Neural progenitor cell (in vitro differentiated cells): ENCODE measurements around the gene CEP85. TPM values are rescaled to one million over a fixed set of nuclear protein-coding genes. Genes with fewer than 3 reads are reported as not detected.
A peak's percentile ranks its signal among the peaks of the same experiment; 100 is the strongest.

Experiments used
- DNase-seq: peaks from one replicate; pipeline ENCODE4 v3.0.0-alpha.2; 2016; ENCODE audit warnings: low spot score
- H2AFZ ChIP-seq: fragments of 200-600 bp; sonication (generic); replicated peaks from 2 replicates; pipeline ENCODE4 v1.6.1; 2016; ENCODE audit warnings: antibody characterized with exemption
- H3F3A ChIP-seq: fragments of 200-600 bp; sonication (generic); 2 replicates; pipeline ENCODE4 v1.6.1; 2016; ENCODE audit warnings: antibody characterized with exemption, low read depth
- H3K27ac ChIP-seq: fragments of 200-600 bp; sonication (generic); 2 replicates; pipeline ENCODE4 v1.5.1; 2016; ENCODE audit warnings: mild to moderate bottlenecking
- H3K27me3 ChIP-seq: fragments of 200-600 bp; sonication (generic); 2 replicates; pipeline ENCODE4 v1.6.1; 2016; ENCODE audit warnings: mild to moderate bottlenecking, moderate library complexity
- H3K36me3 ChIP-seq: fragments of 200-600 bp; sonication (generic); 2 replicates; pipeline ENCODE4 v1.5.1; 2016
- H3K4me1 ChIP-seq: fragments of 200-600 bp; sonication (generic); 2 replicates; pipeline ENCODE4 v1.6.1; 2016; ENCODE audit warnings: mixed run types
- H3K4me2 ChIP-seq: fragments of 200-600 bp; sonication (generic); 2 replicates; pipeline ENCODE4 v1.6.1; 2016
- H3K4me3 ChIP-seq: fragments of 200-600 bp; sonication (generic); 2 replicates; pipeline ENCODE4 v1.5.1; 2016
- H3K79me2 ChIP-seq: fragments of 200-600 bp; sonication (generic); 2 replicates; pipeline ENCODE4 v1.6.1; 2016; ENCODE audit warnings: low read depth
- H3K9ac ChIP-seq: fragments of 200-600 bp; sonication (generic); 2 replicates; pipeline ENCODE4 v1.6.1; 2016
- H3K9me3 ChIP-seq: fragments of 200-600 bp; sonication (generic); 2 replicates; pipeline ENCODE4 v1.5.1; 2016; ENCODE audit warnings: low read depth
- H4K20me1 ChIP-seq: fragments of 200-600 bp; sonication (generic); 2 replicates; pipeline ENCODE4 v1.6.1; 2016; ENCODE audit warnings: low read depth
- H3K27ac Mint-ChIP-seq: 3 replicates; pipeline ENCODE4 v1.8.0; 2021; ENCODE audit warnings: mixed read lengths
- H3K27me3 Mint-ChIP-seq: 2 replicates; pipeline ENCODE4 v1.8.0; 2022; ENCODE audit warnings: low read depth, mild to moderate bottlenecking, inconsistent platforms, moderate library complexity, mixed read lengths; ENCODE audit not compliant: insufficient read depth
- H3K36me3 Mint-ChIP-seq: 3 replicates; pipeline ENCODE4 v1.8.0; 2021; ENCODE audit warnings: mixed read lengths
- H3K4me1 Mint-ChIP-seq: 3 replicates; pipeline ENCODE4 v1.8.0; 2021; ENCODE audit warnings: mixed read lengths
- H3K4me3 Mint-ChIP-seq: 3 replicates; pipeline ENCODE4 v1.8.0; 2021; ENCODE audit warnings: mild to moderate bottlenecking, moderate library complexity, mixed read lengths
- H3K9me3 Mint-ChIP-seq: 3 replicates; pipeline ENCODE4 v1.8.0; 2020; ENCODE audit warnings: mixed read lengths
- CTCF ChIP-seq: fragments of 200-600 bp; sonication (generic); IDR thresholded peaks from 2 replicates; pipeline ENCODE4 v1.5.1; 2017; ENCODE audit warnings: antibody characterized with exemption, mild to moderate bottlenecking
- EZH2 ChIP-seq: fragments of 200-600 bp; sonication (generic); IDR thresholded peaks from 2 replicates; pipeline ENCODE4 v1.6.1; 2017; ENCODE audit warnings: antibody characterized with exemption, mild to moderate bottlenecking, moderate library complexity
- EZH2phosphoT487 ChIP-seq: fragments of 200-600 bp; sonication (generic); IDR thresholded peaks from 2 replicates; pipeline ENCODE4 v1.6.1; 2017; ENCODE audit warnings: antibody characterized with exemption
- total RNA-seq: library from RNA; depleted of rRNA; stranded (reverse); fragments of >200 nt; gene quantifications from 2 replicates; pipeline ENCODE4 v1.2.3, GENCODE V29; 2015; ENCODE audit warnings: low replicate concordance

CEP85 gene
- 41.4 and 54.1 TPM in 2 replicates for total RNA-seq

- H4K20me1 ChIP-seq, result peaks cover 30% of the 10 kb centered on the region
- DNase-seq, result peak; percentile 99
- H3K79me2 ChIP-seq, result peaks cover 49% of the 10 kb centered on the region
- H3K9ac ChIP-seq, result peak within 1 kb of the TSS; percentile 61
- H3K27ac ChIP-seq, result peak within 1 kb of the TSS; percentile 11
- Mint-ChIP-seq H3K27ac (peak within 1 kb of the TSS; percentile 20), H3K4me3 (peak within 1 kb of the TSS; percentile 94), H3K36me3 (peaks cover 15% of the 10 kb centered on the region), H3K4me1 (peaks cover 20% of the 10 kb centered on the region), H3K9me3 (peaks cover 2% of the 10 kb centered on the region), H3K27me3 (no peaks in the 10 kb centered on the region)
- H2AFZ ChIP-seq, result peak within 1 kb of the TSS; percentile 86
- no peaks in the 10 kb centered on the region for H3K27me3 ChIP-seq
- TF ChIP-seq EZH2phosphoT487 (no peak), CTCF (peak; percentile 89)
- H3K9me3 ChIP-seq, result no peaks in the 10 kb centered on the region
- H3K4me1 ChIP-seq, result no peaks in the 10 kb centered on the region
- H3K4me2 ChIP-seq, result peak within 1 kb of the TSS; percentile 87
- H3K36me3 ChIP-seq, result no peaks in the 10 kb centered on the region
- H3F3A ChIP-seq, result peaks cover 13% of the 10 kb centered on the region
- H3K4me3 ChIP-seq, result peak within 1 kb of the TSS; percentile 84
These were observed at the start of gene CEP85 for GRCh38 chr1:26233903-26234643. TSS of gene CEP85 (plus strand) at chr1:26234200. CDS start at chr1:26239784, 5,584 bp downstream.

DNA sequence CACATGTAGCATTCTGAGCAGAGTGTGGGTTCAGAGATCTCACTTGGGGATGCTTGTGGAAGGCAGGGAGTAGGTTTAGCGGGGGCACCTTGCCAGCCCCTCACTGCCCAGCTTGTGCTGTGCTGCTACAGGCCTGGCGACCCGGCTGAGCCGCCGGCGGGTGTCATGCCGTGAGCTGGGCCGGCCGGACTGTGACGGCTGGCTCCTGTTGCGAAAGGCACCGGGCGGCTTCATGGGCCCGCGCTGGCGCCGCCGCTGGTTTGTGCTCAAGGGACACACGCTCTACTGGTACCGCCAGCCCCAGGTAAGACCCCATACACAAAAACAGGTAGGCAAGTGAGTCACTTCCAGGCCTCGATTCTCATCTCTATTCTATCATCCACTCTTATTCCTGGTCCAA is 49.1 kb upstream of the CEP85 start:
- Mint-ChIP-seq H3K9me3 (peaks cover 4% of the 10 kb centered on the region), H3K27me3 (peaks cover 12% of the 10 kb centered on the region), H3K27ac (no peak overlapping the region), H3K4me1 (peaks cover 15% of the 10 kb centered on the region), H3K4me3 (no peak overlapping the region), H3K36me3 (peaks cover 2% of the 10 kb centered on the region)
- no peak overlapping the region for H3K4me3 ChIP-seq
- H3K36me3 ChIP-seq, result no peaks in the 10 kb centered on the region
- no peak for DNase-seq
- no peaks in the 10 kb centered on the region for H3K4me1 ChIP-seq
- no peak overlapping the region for H3K4me2 ChIP-seq
- TF ChIP-seq EZH2phosphoT487, result no peak
- TF ChIP-seq EZH2, result no peak
- no peak for TF ChIP-seq CTCF
- H3K9ac ChIP-seq, result no peak overlapping the region
- no peaks in the 10 kb centered on the region for H3K27me3 ChIP-seq
- no peak overlapping the region for H2AFZ ChIP-seq
- H3K9me3 ChIP-seq, result no peaks in the 10 kb centered on the region
- no peaks in the 10 kb centered on the region for H4K20me1 ChIP-seq
- H3F3A ChIP-seq, result no peaks in the 10 kb centered on the region
- H3K79me2 ChIP-seq, result no peaks in the 10 kb centered on the region
- H3K27ac ChIP-seq, result no peak overlapping the region

GRCh38 chr1:26187882-26188281 is 46.1 kb upstream of the CEP85 start:
- Mint-ChIP-seq H3K9me3 (peaks cover 4% of the 10 kb centered on the region), H3K4me1 (peaks cover 17% of the 10 kb centered on the region), H3K27me3 (peaks cover 11% of the 10 kb centered on the region), H3K27ac (no peak overlapping the region), H3K36me3 (no peaks in the 10 kb centered on the region), H3K4me3 (no peak overlapping the region)
- H3K27ac ChIP-seq, result no peak overlapping the region
- H3K4me2 ChIP-seq, result no peak overlapping the region
- H3K36me3 ChIP-seq, result no peaks in the 10 kb centered on the region
- H3F3A ChIP-seq, result no peaks in the 10 kb centered on the region
- no peaks in the 10 kb centered on the region for H3K79me2 ChIP-seq
- no peak overlapping the region for H3K4me3 ChIP-seq
- peaks cover 4% of the 10 kb centered on the region for H3K4me1 ChIP-seq
- no peaks in the 10 kb centered on the region for H4K20me1 ChIP-seq
- H3K9ac ChIP-seq, result no peak overlapping the region
- no peak overlapping the region for H2AFZ ChIP-seq
- no peaks in the 10 kb centered on the region for H3K27me3 ChIP-seq
- DNase-seq, result no peak
- TF ChIP-seq CTCF (no peak), EZH2phosphoT487 (no peak), EZH2 (no peak)
- no peaks in the 10 kb centered on the region for H3K9me3 ChIP-seq
